ENCODE results near the gene MPP3.
"Not testable (repeated sequence)": the region's sequence is repeated elsewhere in the genome, so short reads cannot be mapped to it uniquely, and the experiment has no call there.

Gene MPP3

GRCh38 chr17:43798024-43798423 lies 34.9 kb downstream of the MPP3 start:
- not testable (repeated sequence) for H3K9me3 ChIP-seq (ENCODE audit: control insufficient read depth in 5 of 5, low read length in 5 of 5); H3K27me3 ChIP-seq (ENCODE audit: control insufficient read depth in 5 of 5, insufficient read depth in 4 of 5, low read length in 5 of 5); H3K9ac ChIP-seq (ENCODE audit: low read length in 5 of 5); H3K27ac ChIP-seq (ENCODE audit: low read depth, low read length); H3K4me1 ChIP-seq (ENCODE audit: control insufficient read depth in 5 of 5, insufficient read depth in 5 of 5, low read length in 5 of 5); H3K4me3 ChIP-seq (ENCODE audit: low read depth in 1 of 5, low read length in 5 of 5)
- peaks cover under 1 to 10% (median 9%) of the 10 kb centered on the region in 5 donors for H3K36me3 ChIP-seq (ENCODE audit: control insufficient read depth in 5 of 5, insufficient read depth in 5 of 5, low read length in 5 of 5)

GRCh38 chr17:43792668-43793067 lies 40.3 kb downstream of the MPP3 start:
- H3K27me3 ChIP-seq (ENCODE audit: control insufficient read depth in 5 of 5, insufficient read depth in 4 of 5, low read length in 5 of 5); H3K36me3 ChIP-seq (ENCODE audit: control insufficient read depth in 5 of 5, insufficient read depth in 5 of 5, low read length in 5 of 5); H3K9me3 ChIP-seq (ENCODE audit: control insufficient read depth in 5 of 5, low read length in 5 of 5); H3K4me1 ChIP-seq (ENCODE audit: control insufficient read depth in 5 of 5, insufficient read depth in 5 of 5, low read length in 5 of 5); H3K9ac ChIP-seq (ENCODE audit: low read length in 5 of 5); H3K4me3 ChIP-seq (ENCODE audit: low read depth in 1 of 5, low read length in 5 of 5); H3K27ac ChIP-seq (ENCODE audit: low read depth, low read length): not testable (repeated sequence)

- Histone ChIP-seq H3K27ac (ENCODE audit: low read depth, low read length) (no peak overlapping the region), H3K4me3 (ENCODE audit: low read depth in 1 of 5, low read length in 5 of 5) (no peak overlapping the region), H3K4me1 (ENCODE audit: control insufficient read depth in 5 of 5, insufficient read depth in 5 of 5, low read length in 5 of 5) (peaks cover 0 to 7% (median 0%) of the 10 kb centered on the region in 5 donors), H3K27me3 (ENCODE audit: control insufficient read depth in 5 of 5, insufficient read depth in 4 of 5, low read length in 5 of 5) (peaks cover 0 to 3% (median 0%) of the 10 kb centered on the region in 5 donors), H3K9me3 (ENCODE audit: control insufficient read depth in 5 of 5, low read length in 5 of 5) (no peaks in the 10 kb centered on the region), H3K9ac (ENCODE audit: low read length in 5 of 5) (no peak overlapping the region), H3K36me3 (ENCODE audit: control insufficient read depth in 5 of 5, insufficient read depth in 5 of 5, low read length in 5 of 5) (no peaks in the 10 kb centered on the region)
These were observed 41.4 kb downstream of the MPP3 start for GRCh38 chr17:43791589-43791988.

GRCh38 chr17:43790311-43790940 lies 42.5 kb downstream of the MPP3 start:
- Histone ChIP-seq H3K27ac (ENCODE audit: low read depth, low read length) (no peak overlapping the region), H3K9ac (ENCODE audit: low read length in 5 of 5) (no peak overlapping the region), H3K4me3 (ENCODE audit: low read depth in 1 of 5, low read length in 5 of 5) (no peak overlapping the region), H3K36me3 (ENCODE audit: control insufficient read depth in 5 of 5, insufficient read depth in 5 of 5, low read length in 5 of 5) (no peaks in the 10 kb centered on the region), H3K27me3 (ENCODE audit: control insufficient read depth in 5 of 5, insufficient read depth in 4 of 5, low read length in 5 of 5) (peaks cover 0 to 3% (median 0%) of the 10 kb centered on the region in 5 donors), H3K4me1 (ENCODE audit: control insufficient read depth in 5 of 5, insufficient read depth in 5 of 5, low read length in 5 of 5) (peaks cover 0 to 7% (median 0%) of the 10 kb centered on the region in 5 donors), H3K9me3 (ENCODE audit: control insufficient read depth in 5 of 5, low read length in 5 of 5) (no peaks in the 10 kb centered on the region)

GRCh38 chr17:43789482-43789881 lies 43.5 kb downstream of the MPP3 start:
- Histone ChIP-seq H3K9ac (ENCODE audit: low read length in 5 of 5) (no peak overlapping the region), H3K4me3 (ENCODE audit: low read depth in 1 of 5, low read length in 5 of 5) (no peak overlapping the region)

GRCh38 chr17:43788540-43788939 lies 44.4 kb downstream of the MPP3 start:
- Histone ChIP-seq H3K4me3 (ENCODE audit: low read depth in 1 of 5, low read length in 5 of 5) (no peak overlapping the region), H3K27ac (ENCODE audit: low read depth, low read length) (no peak overlapping the region), H3K9me3 (ENCODE audit: control insufficient read depth in 5 of 5, low read length in 5 of 5) (no peaks in the 10 kb centered on the region), H3K27me3 (ENCODE audit: control insufficient read depth in 5 of 5, insufficient read depth in 4 of 5, low read length in 5 of 5) (peaks cover 0 to 3% (median 0%) of the 10 kb centered on the region in 5 donors), H3K4me1 (ENCODE audit: control insufficient read depth in 5 of 5, insufficient read depth in 5 of 5, low read length in 5 of 5) (peaks cover 0 to 7% (median 0%) of the 10 kb centered on the region in 5 donors), H3K36me3 (ENCODE audit: control insufficient read depth in 5 of 5, insufficient read depth in 5 of 5, low read length in 5 of 5) (no peaks in the 10 kb centered on the region), H3K9ac (ENCODE audit: low read length in 5 of 5) (no peak overlapping the region)

More at GRCh38 chr17:43789482-43789881, 43.5 kb downstream of the MPP3 start:
- Histone ChIP-seq H3K9me3 (ENCODE audit: control insufficient read depth in 5 of 5, low read length in 5 of 5) (no peaks in the 10 kb centered on the region), H3K36me3 (ENCODE audit: control insufficient read depth in 5 of 5, insufficient read depth in 5 of 5, low read length in 5 of 5) (no peaks in the 10 kb centered on the region), H3K4me1 (ENCODE audit: control insufficient read depth in 5 of 5, insufficient read depth in 5 of 5, low read length in 5 of 5) (peaks cover 0 to 7% (median 0%) of the 10 kb centered on the region in 5 donors), H3K27me3 (ENCODE audit: control insufficient read depth in 5 of 5, insufficient read depth in 4 of 5, low read length in 5 of 5) (peaks cover 0 to 3% (median 0%) of the 10 kb centered on the region in 5 donors), H3K27ac (ENCODE audit: low read depth, low read length) (no peak overlapping the region)

GRCh38 chr17:43787728-43788127 lies 45.2 kb downstream of the MPP3 start:
- H3K4me3 ChIP-seq (ENCODE audit: low read depth in 1 of 5, low read length in 5 of 5) = no peak overlapping the region
- peaks cover 0 to 3% (median 0%) of the 10 kb centered on the region in 5 donors for H3K27me3 ChIP-seq (ENCODE audit: control insufficient read depth in 5 of 5, insufficient read depth in 4 of 5, low read length in 5 of 5)
- H3K36me3 ChIP-seq (ENCODE audit: control insufficient read depth in 5 of 5, insufficient read depth in 5 of 5, low read length in 5 of 5) = no peaks in the 10 kb centered on the region
- H3K9ac ChIP-seq (ENCODE audit: low read length in 5 of 5) = no peak overlapping the region
- H3K4me1 ChIP-seq (ENCODE audit: control insufficient read depth in 5 of 5, insufficient read depth in 5 of 5, low read length in 5 of 5) = peaks cover 0 to 7% (median 0%) of the 10 kb centered on the region in 5 donors
- H3K9me3 ChIP-seq (ENCODE audit: control insufficient read depth in 5 of 5, low read length in 5 of 5) = no peaks in the 10 kb centered on the region
- H3K27ac ChIP-seq (ENCODE audit: low read depth, low read length) = no peak overlapping the region

GRCh38 chr17:43784628-43785101 lies 48.3 kb downstream of the MPP3 start:
- Histone ChIP-seq H3K27me3 (ENCODE audit: control insufficient read depth in 5 of 5, insufficient read depth in 4 of 5, low read length in 5 of 5) (no peaks in the 10 kb centered on the region), H3K4me1 (ENCODE audit: control insufficient read depth in 5 of 5, insufficient read depth in 5 of 5, low read length in 5 of 5) (peaks cover 0 to 6% (median 1%) of the 10 kb centered on the region in 5 donors), H3K4me3 (ENCODE audit: low read depth in 1 of 5, low read length in 5 of 5) (no peak overlapping the region), H3K9ac (ENCODE audit: low read length in 5 of 5) (no peak overlapping the region), H3K27ac (ENCODE audit: low read depth, low read length) (no peak overlapping the region), H3K36me3 (ENCODE audit: control insufficient read depth in 5 of 5, insufficient read depth in 5 of 5, low read length in 5 of 5) (no peaks in the 10 kb centered on the region), H3K9me3 (ENCODE audit: control insufficient read depth in 5 of 5, low read length in 5 of 5) (no peaks in the 10 kb centered on the region)

GRCh38 chr17:43784068-43784467 lies 48.9 kb downstream of the MPP3 start:
- H3K9me3 ChIP-seq (ENCODE audit: control insufficient read depth in 5 of 5, low read length in 5 of 5) = no peaks in the 10 kb centered on the region
- no peaks in the 10 kb centered on the region for H3K36me3 ChIP-seq (ENCODE audit: control insufficient read depth in 5 of 5, insufficient read depth in 5 of 5, low read length in 5 of 5)
- H3K9ac ChIP-seq (ENCODE audit: low read length in 5 of 5) = no peak overlapping the region
- H3K27me3 ChIP-seq (ENCODE audit: control insufficient read depth in 5 of 5, insufficient read depth in 4 of 5, low read length in 5 of 5) = no peaks in the 10 kb centered on the region
- no peak overlapping the region for H3K4me3 ChIP-seq (ENCODE audit: low read depth in 1 of 5, low read length in 5 of 5)
- peaks cover 0 to 12% (median 7%) of the 10 kb centered on the region in 5 donors for H3K4me1 ChIP-seq (ENCODE audit: control insufficient read depth in 5 of 5, insufficient read depth in 5 of 5, low read length in 5 of 5)
- H3K27ac ChIP-seq (ENCODE audit: low read depth, low read length) = no peak overlapping the region

- no peak overlapping the region for H3K4me3 ChIP-seq (ENCODE audit: low read depth in 1 of 5, low read length in 5 of 5)
- no peak overlapping the region for H3K9ac ChIP-seq (ENCODE audit: low read length in 5 of 5)
- H3K4me1 ChIP-seq (ENCODE audit: control insufficient read depth in 5 of 5, insufficient read depth in 5 of 5, low read length in 5 of 5) = peaks cover 0 to 13% (median 8%) of the 10 kb centered on the region in 5 donors
- H3K9me3 ChIP-seq (ENCODE audit: control insufficient read depth in 5 of 5, low read length in 5 of 5) = no peaks in the 10 kb centered on the region
- H3K27ac ChIP-seq (ENCODE audit: low read depth, low read length) = no peak overlapping the region
- no peaks in the 10 kb centered on the region for H3K36me3 ChIP-seq (ENCODE audit: control insufficient read depth in 5 of 5, insufficient read depth in 5 of 5, low read length in 5 of 5)
- H3K27me3 ChIP-seq (ENCODE audit: control insufficient read depth in 5 of 5, insufficient read depth in 4 of 5, low read length in 5 of 5) = no peaks in the 10 kb centered on the region
These were observed 49.8 kb downstream of the MPP3 start for GRCh38 chr17:43782913-43783680.
